ENCODE data around the gene ADRA1B.

GRCh38 chr5:159969966-159970365 lies 53.7 kb downstream of the ADRA1B start:
- no peak for TF ChIP-seq CTCF (conservative IDR thresholded peaks at IDR 0.05 in 1 of 2, IDR thresholded peaks at IDR 0.05 in 1 of 2; ENCODE audit: extremely low read depth in 1 of 2, insufficient read depth in 1 of 2, low read depth in 1 of 2, low read length in 2 of 2)
- no peak for TF ChIP-seq EZH2 (IDR thresholded peaks at IDR 0.05; ENCODE audit: borderline replicate concordance, low read length)
